Activated B cell treated with CpG ODN at 0.5 μM for 24 hours (primary cell): ENCODE results near the gene CLVS2. TPM values are rescaled to one million over a fixed set of nuclear protein-coding genes. Genes with fewer than 3 reads are reported as not detected.

Experiments used
- ATAC-seq: fragments of 200-7000 bp; cut with Tn5 transposase; one replicate; pipeline ENCODE4 v1.10.0; 2021; ENCODE audit warnings: low read depth, mild to moderate bottlenecking, moderate library complexity
- CTCF ChIA-PET: fragments of 350-600 bp; sonication (Branson Sonifier 250); formaldehyde crosslinking; loops from one replicate; lab custom pipeline; 2021; ENCODE audit warnings: antibody characterized with exemption; lab: Charles Lee
- POLR2A ChIA-PET: fragments of 350-600 bp; sonication (Branson Sonifier 250); formaldehyde crosslinking; loops from one replicate; lab custom pipeline; 2021; ENCODE audit warnings: antibody characterized with exemption; lab: Charles Lee
- DNase-seq: peaks from one replicate; pipeline ENCODE4 v3.0.0; 2022
- H3K27ac Mint-ChIP-seq: one replicate; pipeline ENCODE4 v1.8.0; 2020; ENCODE audit warnings: mixed read lengths
- H3K27me3 Mint-ChIP-seq: one replicate; pipeline ENCODE4 v1.8.0; 2021; ENCODE audit warnings: mixed read lengths
- H3K36me3 Mint-ChIP-seq: one replicate; pipeline ENCODE4 v1.8.0; 2021; ENCODE audit warnings: low read depth, mixed read lengths
- H3K4me1 Mint-ChIP-seq: one replicate; pipeline ENCODE4 v1.8.0; 2021; ENCODE audit warnings: mixed read lengths
- H3K4me3 Mint-ChIP-seq: one replicate; pipeline ENCODE4 v1.8.0; 2020; ENCODE audit warnings: mild to moderate bottlenecking, mixed read lengths
- H3K9me3 Mint-ChIP-seq: one replicate; pipeline ENCODE4 v1.8.0; 2020; ENCODE audit warnings: mixed read lengths
- intact Hi-C: fragments of 100-400 bp; cut with micrococcal nuclease; formaldehyde crosslinking; loops from one replicate; pipeline ENCODE4 v1.15.1; 2024
- total RNA-seq: library from RNA; stranded (reverse); gene quantifications from 2 replicates; pipeline ENCODE4 v1.2.3, GENCODE V29; 2022
- TF ChIP-seq, protein P1 (sequence below): fragments of 200-600 bp; IDR thresholded peaks from one replicate; pipeline ENCODE4 v1.8.0; 2022; ENCODE audit warnings: antibody characterized with exemption, mild to moderate bottlenecking

Gene CLVS2
- total RNA-seq, 1 donor from 2014 or later: not detected

- ChIA-PET CTCF (no interaction called here), POLR2A (no interaction called here)
- H3K9me3 Mint-ChIP-seq: no peaks in the 10 kb centered on the region
- no peak for ATAC-seq
- DNase-seq: no peak
- H3K36me3 Mint-ChIP-seq: no peaks in the 10 kb centered on the region
- H3K4me3 Mint-ChIP-seq: no peak overlapping the region
- H3K27me3 Mint-ChIP-seq: no peaks in the 10 kb centered on the region
- TF ChIP-seq, protein P1, sequence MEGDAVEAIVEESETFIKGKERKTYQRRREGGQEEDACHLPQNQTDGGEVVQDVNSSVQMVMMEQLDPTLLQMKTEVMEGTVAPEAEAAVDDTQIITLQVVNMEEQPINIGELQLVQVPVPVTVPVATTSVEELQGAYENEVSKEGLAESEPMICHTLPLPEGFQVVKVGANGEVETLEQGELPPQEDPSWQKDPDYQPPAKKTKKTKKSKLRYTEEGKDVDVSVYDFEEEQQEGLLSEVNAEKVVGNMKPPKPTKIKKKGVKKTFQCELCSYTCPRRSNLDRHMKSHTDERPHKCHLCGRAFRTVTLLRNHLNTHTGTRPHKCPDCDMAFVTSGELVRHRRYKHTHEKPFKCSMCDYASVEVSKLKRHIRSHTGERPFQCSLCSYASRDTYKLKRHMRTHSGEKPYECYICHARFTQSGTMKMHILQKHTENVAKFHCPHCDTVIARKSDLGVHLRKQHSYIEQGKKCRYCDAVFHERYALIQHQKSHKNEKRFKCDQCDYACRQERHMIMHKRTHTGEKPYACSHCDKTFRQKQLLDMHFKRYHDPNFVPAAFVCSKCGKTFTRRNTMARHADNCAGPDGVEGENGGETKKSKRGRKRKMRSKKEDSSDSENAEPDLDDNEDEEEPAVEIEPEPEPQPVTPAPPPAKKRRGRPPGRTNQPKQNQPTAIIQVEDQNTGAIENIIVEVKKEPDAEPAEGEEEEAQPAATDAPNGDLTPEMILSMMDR: no peak
- no peak overlapping the region for H3K27ac Mint-ChIP-seq
- intact Hi-C loops: no loop called here
- H3K4me1 Mint-ChIP-seq: peaks cover 4% of the 10 kb centered on the region
Observed at GRCh38 chr6:123024976-123025375, 28.9 kb downstream of the CLVS2 start.

DNA sequence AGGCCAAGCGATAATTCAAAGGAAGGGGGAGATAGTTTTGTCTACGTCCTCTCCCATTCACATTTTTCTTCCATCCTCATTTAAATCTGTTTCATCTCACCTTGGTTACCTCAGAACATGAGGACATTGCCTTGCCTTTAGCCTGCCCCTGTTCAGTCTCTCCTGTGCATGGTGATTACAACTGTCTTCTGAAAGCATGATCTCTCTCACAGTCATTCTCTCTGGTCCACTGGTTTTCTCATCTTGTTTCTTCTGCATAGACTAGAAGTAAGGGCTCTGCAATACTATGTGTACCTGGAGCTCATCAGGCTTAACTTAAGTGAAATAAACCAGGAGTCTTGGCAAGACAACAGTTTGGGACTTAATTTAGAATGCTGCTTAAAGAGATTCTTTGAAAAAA lies 31.4 kb downstream of the CLVS2 start:
- no peak for ATAC-seq
- ChIA-PET POLR2A (no interaction called here), CTCF (no interaction called here)
- Mint-ChIP-seq H3K9me3 (no peaks in the 10 kb centered on the region), H3K36me3 (no peaks in the 10 kb centered on the region), H3K4me1 (peaks cover 4% of the 10 kb centered on the region), H3K27me3 (no peaks in the 10 kb centered on the region), H3K27ac (no peak overlapping the region), H3K4me3 (no peak overlapping the region)
- TF ChIP-seq, protein P1: no peak
- intact Hi-C loops: no loop called here
- DNase-seq: no peak

GRCh38 chr6:123028263-123028662 lies 32.2 kb downstream of the CLVS2 start:
- ATAC-seq (no peak), DNase-seq (no peak)
- no peak overlapping the region for H3K4me3 Mint-ChIP-seq
- no peak overlapping the region for H3K27ac Mint-ChIP-seq
- H3K36me3 Mint-ChIP-seq: no peaks in the 10 kb centered on the region
- H3K4me1 Mint-ChIP-seq: no peaks in the 10 kb centered on the region
- TF ChIP-seq, protein P1: no peak
- POLR2A ChIA-PET: no interaction called here
- CTCF ChIA-PET: no interaction called here
- intact Hi-C loops: no loop called here
- no peaks in the 10 kb centered on the region for H3K27me3 Mint-ChIP-seq
- H3K9me3 Mint-ChIP-seq: no peaks in the 10 kb centered on the region

GRCh38 chr6:123030282-123030681 lies 34.2 kb downstream of the CLVS2 start:
- no peaks in the 10 kb centered on the region for H3K36me3 Mint-ChIP-seq
- TF ChIP-seq, protein P1: no peak
- no peaks in the 10 kb centered on the region for H3K4me1 Mint-ChIP-seq
- no peaks in the 10 kb centered on the region for H3K27me3 Mint-ChIP-seq
- ATAC-seq (no peak), DNase-seq (no peak)
- H3K27ac Mint-ChIP-seq: no peak overlapping the region
- POLR2A ChIA-PET: no interaction called here
- no peaks in the 10 kb centered on the region for H3K9me3 Mint-ChIP-seq
- H3K4me3 Mint-ChIP-seq: no peak overlapping the region
- intact Hi-C loops: no loop called here
- CTCF ChIA-PET: no interaction called here

DNA sequence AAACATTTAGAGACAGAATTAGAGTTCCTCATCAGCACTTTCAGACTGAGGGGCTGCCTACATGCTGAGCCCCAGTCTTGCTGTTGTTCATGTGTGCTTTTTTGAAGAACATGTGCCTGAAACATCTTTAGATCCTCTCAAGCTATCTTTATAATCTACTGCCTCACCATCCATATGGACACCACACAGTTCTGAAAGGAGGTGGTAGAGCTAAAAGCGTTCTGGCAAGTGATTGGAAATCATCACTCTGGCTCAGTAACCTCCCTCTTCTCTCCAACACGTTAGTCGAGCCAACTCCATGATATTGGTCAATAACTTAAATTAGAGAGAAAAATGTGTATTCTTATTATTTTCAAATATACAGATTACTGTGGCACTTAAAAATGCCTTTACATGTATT lies 40.6 kb downstream of the CLVS2 start:
- TF ChIP-seq, protein P1: no peak
- ATAC-seq (no peak), DNase-seq (no peak)
- Mint-ChIP-seq H3K9me3 (no peaks in the 10 kb centered on the region), H3K27ac (no peak overlapping the region), H3K4me1 (no peaks in the 10 kb centered on the region), H3K27me3 (no peaks in the 10 kb centered on the region), H3K4me3 (no peak overlapping the region), H3K36me3 (no peaks in the 10 kb centered on the region)
- intact Hi-C loops: no loop called here
- CTCF ChIA-PET: no interaction called here
- POLR2A ChIA-PET: no interaction called here
